H9 (cell line): ENCODE data around the gene LGR5. TPM values are rescaled to one million over a fixed set of nuclear protein-coding genes. Genes with fewer than 3 reads are reported as not detected.

Experiments
- DNase-seq: peaks from one replicate; pipeline ENCODE4 v3.0.0-alpha.2; 2017
- H2AFZ ChIP-seq: one replicate; pipeline ENCODE4 v1.6.1; 2013; ENCODE audit warnings: mild to moderate bottlenecking, low read length, control low read depth, moderate library complexity
- H2AK5ac ChIP-seq: 2 replicates; pipeline ENCODE4 v1.6.1; 2013; ENCODE audit warnings: low read length, control low read depth, mixed read lengths; ENCODE audit not compliant: insufficient read length
- H2BK120ac ChIP-seq: one replicate; pipeline ENCODE4 v1.6.1; 2013; ENCODE audit warnings: low read depth, mild to moderate bottlenecking, low read length, control low read depth, inconsistent platforms; ENCODE audit not compliant: poor library complexity, severe bottlenecking
- H2BK12ac ChIP-seq: 2 replicates; pipeline ENCODE4 v1.6.1; 2013; ENCODE audit warnings: low read length, control low read depth, mixed read lengths, low read depth; ENCODE audit not compliant: insufficient read length
- H2BK15ac ChIP-seq: 2 replicates; pipeline ENCODE4 v1.6.1; 2013; ENCODE audit warnings: low read depth, low read length, control low read depth
- H2BK20ac ChIP-seq: one replicate; pipeline ENCODE4 v1.6.1; 2013; ENCODE audit warnings: low read depth, mild to moderate bottlenecking, low read length, control low read depth, inconsistent platforms; ENCODE audit not compliant: poor library complexity, severe bottlenecking
- H2BK5ac ChIP-seq: 2 replicates; pipeline ENCODE4 v1.6.1; 2013; ENCODE audit warnings: low read length, control low read depth, mixed read lengths; ENCODE audit not compliant: insufficient read length
- H3K14ac ChIP-seq: 2 replicates; pipeline ENCODE4 v1.6.1; 2013; ENCODE audit warnings: low read length, control low read depth; ENCODE audit not compliant: insufficient read depth
- H3K18ac ChIP-seq: 2 replicates; pipeline ENCODE4 v1.6.1; 2013; ENCODE audit warnings: low read depth, mild to moderate bottlenecking, mixed read lengths, low read length, control low read depth; ENCODE audit not compliant: insufficient read length
- H3K23ac ChIP-seq: 2 replicates; pipeline ENCODE4 v1.6.1; 2013; ENCODE audit warnings: low read length, control low read depth, mixed read lengths, low read depth; ENCODE audit not compliant: insufficient read length
- H3K23me2 ChIP-seq: 2 replicates; pipeline ENCODE4 v1.6.1; 2013; ENCODE audit warnings: low read depth, mild to moderate bottlenecking, mixed read lengths, low read length, control low read depth; ENCODE audit not compliant: insufficient read length, poor library complexity, severe bottlenecking
- H3K27ac ChIP-seq: 2 replicates; pipeline ENCODE4 v1.5.1; 2013; ENCODE audit warnings: low read length, control low read depth, mixed read lengths, low read depth; ENCODE audit not compliant: insufficient read length
- H3K27me3 ChIP-seq: 2 replicates; pipeline ENCODE4 v1.6.1; 2013; ENCODE audit warnings: low read length, control low read depth, inconsistent platforms; ENCODE audit not compliant: insufficient read depth
- H3K4ac ChIP-seq: 2 replicates; pipeline ENCODE4 v1.6.1; 2013; ENCODE audit warnings: low read depth, mild to moderate bottlenecking, control low read depth, inconsistent platforms, low read length, moderate library complexity
- H3K4me1 ChIP-seq: 2 replicates; pipeline ENCODE4 v1.6.1; 2013; ENCODE audit warnings: low read length, control low read depth, inconsistent platforms; ENCODE audit not compliant: insufficient read depth
- H3K4me2 ChIP-seq: 2 replicates; pipeline ENCODE4 v1.6.1; 2013; ENCODE audit warnings: low read length, control low read depth, mixed read lengths; ENCODE audit not compliant: insufficient read length, insufficient read depth
- H3K56ac ChIP-seq: 2 replicates; pipeline ENCODE4 v1.6.1; 2013; ENCODE audit warnings: low read depth, mild to moderate bottlenecking, mixed read lengths, low read length, control low read depth; ENCODE audit not compliant: insufficient read length
- H3K79me1 ChIP-seq: 2 replicates; pipeline ENCODE4 v1.6.1; 2013; ENCODE audit warnings: low read depth, mild to moderate bottlenecking, moderate library complexity, low read length, control low read depth, inconsistent platforms; ENCODE audit not compliant: insufficient read depth, poor library complexity, severe bottlenecking
- H3K79me2 ChIP-seq: 2 replicates; pipeline ENCODE4 v1.6.1; 2013; ENCODE audit warnings: low read length, control low read depth, inconsistent platforms; ENCODE audit not compliant: insufficient read depth
- H3K9ac ChIP-seq: 2 replicates; pipeline ENCODE4 v1.6.1; 2013; ENCODE audit warnings: low read length, control low read depth, mixed read lengths; ENCODE audit not compliant: insufficient read length; ENCODE audit errors: extremely low read depth
- H3K9me3 ChIP-seq: one replicate; pipeline ENCODE4 v1.6.1; 2013; ENCODE audit warnings: low read depth, low read length, inconsistent platforms; ENCODE audit not compliant: control insufficient read depth
- H3T11ph ChIP-seq: one replicate; pipeline ENCODE4 v1.6.1; 2013; ENCODE audit warnings: mild to moderate bottlenecking, low read length, control low read depth, inconsistent platforms
- H4K20me1 ChIP-seq: one replicate; pipeline ENCODE4 v1.6.1; 2013; ENCODE audit not compliant: control insufficient read depth, insufficient read length, insufficient read depth
- H4K5ac ChIP-seq: 2 replicates; pipeline ENCODE4 v1.6.1; 2013; ENCODE audit warnings: low read depth, mild to moderate bottlenecking, mixed read lengths, low read length, control low read depth; ENCODE audit not compliant: insufficient read length
- H4K8ac ChIP-seq: replicated peaks from 2 replicates; pipeline ENCODE4 v1.6.1; 2013; ENCODE audit warnings: low read length, control low read depth, mixed read lengths, low read depth; ENCODE audit not compliant: insufficient read length
- H4K91ac ChIP-seq: 2 replicates; pipeline ENCODE4 v1.6.1; 2013; ENCODE audit warnings: low read depth, mild to moderate bottlenecking, moderate library complexity, mixed read lengths, low read length, control low read depth; ENCODE audit not compliant: insufficient read length
- H3K27ac Mint-ChIP-seq, 3 experiments: 2 replicates in 2 of 3; 3 replicates in 1 of 3; pipeline ENCODE4 v1.8.0; 2020 to 2021; ENCODE audit warnings: mixed read lengths in 3 of 3, mild to moderate bottlenecking in 1 of 3, moderate library complexity in 1 of 3
- H3K27me3 Mint-ChIP-seq: 2 replicates; pipeline ENCODE4 v1.8.0; 2021; ENCODE audit warnings: low read depth, mild to moderate bottlenecking, moderate library complexity, mixed read lengths
- H3K36me3 Mint-ChIP-seq, 3 experiments: 2 replicates in 2 of 3; 3 replicates in 1 of 3; pipeline ENCODE4 v1.8.0; 2020 to 2021; ENCODE audit warnings: low read depth in 3 of 3, mixed read lengths in 3 of 3; ENCODE audit not compliant: insufficient read depth in 1 of 3
- H3K4me1 Mint-ChIP-seq, 2 experiments: 2 replicates each; pipeline ENCODE4 v1.8.0; 2020; ENCODE audit warnings: mixed read lengths in 2 of 2
- H3K4me3 Mint-ChIP-seq, 2 experiments: 2 replicates in 1 of 2; 3 replicates in 1 of 2; pipeline ENCODE4 v1.8.0; 2020 to 2021; ENCODE audit warnings: mild to moderate bottlenecking in 2 of 2, mixed read lengths in 2 of 2, moderate library complexity in 1 of 2
- H3K9me3 Mint-ChIP-seq, 2 experiments: 2 replicates in 1 of 2; 3 replicates in 1 of 2; pipeline ENCODE4 v1.8.0; 2020; ENCODE audit warnings: mild to moderate bottlenecking in 2 of 2, mixed read lengths in 2 of 2, moderate library complexity in 1 of 2
- CTCF ChIP-seq: fragments of 200-600 bp; sonication (generic); conservative IDR thresholded peaks from 3 replicates; pipeline ENCODE4 v1.8.0; 2021; ENCODE audit warnings: antibody characterized with exemption, mild to moderate bottlenecking
- total RNA-seq: library from RNA; stranded (reverse); gene quantifications from 2 replicates; pipeline ENCODE4 v1.2.1, GENCODE V29; 2021

LGR5 gene
- total RNA-seq, 1 experiment from 2014 or later, result 0.09 TPM

- H2BK12ac ChIP-seq, result no peak overlapping the region
- Mint-ChIP-seq H3K9me3 (peaks cover 29 to 35% of the 10 kb centered on the region in 2 experiments), H3K36me3 (peaks cover 9 to 23% (median 11%) of the 10 kb centered on the region in 3 experiments), H3K27ac (no peak overlapping the region), H3K27me3 (peaks cover 60% of the 10 kb centered on the region), H3K4me3 (no peak overlapping the region), H3K4me1 (peaks cover 18 to 19% of the 10 kb centered on the region in 2 experiments)
- no peaks in the 10 kb centered on the region for H3K79me1 ChIP-seq
- DNase-seq, result no peak
- H4K91ac ChIP-seq, result no peak overlapping the region
- no peak overlapping the region for H2AK5ac ChIP-seq
- H2BK20ac ChIP-seq, result no peak overlapping the region
- no peak overlapping the region for H3K9ac ChIP-seq
- H3K23me2 ChIP-seq, result peaks cover 20% of the 10 kb centered on the region
- no peak overlapping the region for H3K27ac ChIP-seq
- no peaks in the 10 kb centered on the region for H3K79me2 ChIP-seq
- H2BK5ac ChIP-seq, result no peak overlapping the region
- no peak overlapping the region for H3K4ac ChIP-seq
- H3K9me3 ChIP-seq, result no peaks in the 10 kb centered on the region
- no peaks in the 10 kb centered on the region; the same call in 1 of the 2 replicates for H3K4me1 ChIP-seq
- peaks cover 37% of the 10 kb centered on the region for H3K27me3 ChIP-seq
- H2BK15ac ChIP-seq, result no peak overlapping the region
- H3K56ac ChIP-seq, result no peak overlapping the region
- no peaks in the 10 kb centered on the region for H4K20me1 ChIP-seq
- H2AFZ ChIP-seq, result no peak overlapping the region
- H3T11ph ChIP-seq, result no peak overlapping the region
- H3K14ac ChIP-seq, result no peak overlapping the region
- H4K8ac ChIP-seq, result no peak overlapping the region
- no peak overlapping the region for H3K23ac ChIP-seq
- TF ChIP-seq CTCF, result no peak
- no peak overlapping the region for H4K5ac ChIP-seq
- H2BK120ac ChIP-seq, result no peak overlapping the region
- H3K4me2 ChIP-seq, result no peak overlapping the region
- no peak overlapping the region for H3K18ac ChIP-seq
These were observed 2.9 kb upstream of the LGR5 start for GRCh38 chr12:71436696-71437095.
